Trophoblast cell (in vitro differentiated cells and primary cell): ENCODE data around the gene TRIM8.

Experiments used
- DNase-seq, 2 donors: peaks; one replicate each; pipeline ENCODE4 v3.0.0-alpha.2; 2016
- H2AFZ ChIP-seq: 2 replicates; pipeline ENCODE4 v1.6.1; 2013; ENCODE audit warnings: low read length, moderate library complexity, mild to moderate bottlenecking; ENCODE audit not compliant: insufficient read depth, poor library complexity
- H2AK5ac ChIP-seq: 2 replicates; pipeline ENCODE4 v1.6.1; 2013; ENCODE audit warnings: mild to moderate bottlenecking, low read length
- H2BK120ac ChIP-seq: 2 replicates; pipeline ENCODE4 v1.6.1; 2013; ENCODE audit warnings: low read length, mild to moderate bottlenecking, moderate library complexity; ENCODE audit not compliant: insufficient read depth, poor library complexity
- H2BK12ac ChIP-seq: 2 replicates; pipeline ENCODE4 v1.6.1; 2013; ENCODE audit warnings: mild to moderate bottlenecking, low read length, moderate library complexity
- H2BK5ac ChIP-seq: 2 replicates; pipeline ENCODE4 v1.6.1; 2013; ENCODE audit warnings: low read length, low read depth, moderate library complexity, mild to moderate bottlenecking; ENCODE audit not compliant: poor library complexity
- H3K14ac ChIP-seq: 2 replicates; pipeline ENCODE4 v1.6.1; 2013; ENCODE audit warnings: mild to moderate bottlenecking, low read length
- H3K18ac ChIP-seq: 2 replicates; pipeline ENCODE4 v1.6.1; 2013; ENCODE audit warnings: mild to moderate bottlenecking, low read length
- H3K23ac ChIP-seq: 2 replicates; pipeline ENCODE4 v1.6.1; 2013; ENCODE audit warnings: low read length
- H3K27ac ChIP-seq: 2 replicates; pipeline ENCODE4 v1.5.1; 2013; ENCODE audit warnings: low read depth, mild to moderate bottlenecking, inconsistent platforms, low read length, moderate library complexity
- H3K27me3 ChIP-seq: 2 replicates; pipeline ENCODE4 v1.6.1; 2013; ENCODE audit warnings: inconsistent platforms, mild to moderate bottlenecking, low read length, moderate library complexity; ENCODE audit not compliant: insufficient read depth
- H3K36me3 ChIP-seq, 2 experiments: 1 replicate in 1 of 2; 2 replicates in 1 of 2; pipeline ENCODE4 v1.6.1; 2013; ENCODE audit warnings: low read length in 2 of 2, mild to moderate bottlenecking in 2 of 2, moderate library complexity in 1 of 2; ENCODE audit not compliant: insufficient read depth in 2 of 2, control insufficient read depth in 1 of 2
- H3K4ac ChIP-seq: 2 replicates; pipeline ENCODE4 v1.6.1; 2013; ENCODE audit warnings: low read depth, mild to moderate bottlenecking, low read length, moderate library complexity
- H3K4me1 ChIP-seq, 2 experiments: 1 replicate in 1 of 2; 2 replicates in 1 of 2; pipeline ENCODE4 v1.6.1; 2013; ENCODE audit warnings: low read length in 2 of 2, mild to moderate bottlenecking in 2 of 2, moderate library complexity in 1 of 2; ENCODE audit not compliant: insufficient read depth in 2 of 2, control insufficient read depth in 1 of 2
- H3K4me2 ChIP-seq: 2 replicates; pipeline ENCODE4 v1.6.1; 2013; ENCODE audit warnings: inconsistent platforms, mild to moderate bottlenecking, low read length, moderate library complexity
- H3K4me3 ChIP-seq: 2 replicates; pipeline ENCODE4 v1.5.1; 2013; ENCODE audit warnings: mild to moderate bottlenecking, low read depth, low read length, inconsistent platforms
- H3K79me1 ChIP-seq: one replicate; pipeline ENCODE4 v1.6.1; 2013; ENCODE audit warnings: low read length
- H3K79me2 ChIP-seq: 2 replicates; pipeline ENCODE4 v1.6.1; 2013; ENCODE audit warnings: low read length, mild to moderate bottlenecking; ENCODE audit not compliant: control insufficient read depth, insufficient read depth, poor library complexity
- H3K9ac ChIP-seq: 2 replicates; pipeline ENCODE4 v1.6.1; 2013; ENCODE audit warnings: mild to moderate bottlenecking, low read length
- H3K9me3 ChIP-seq: 2 replicates; pipeline ENCODE4 v1.6.1; 2013; ENCODE audit warnings: low read depth, mild to moderate bottlenecking, control low read depth, inconsistent platforms, low read length; ENCODE audit not compliant: insufficient read depth
- H4K12ac ChIP-seq: 2 replicates; pipeline ENCODE4 v1.6.1; 2013; ENCODE audit warnings: low read depth, mild to moderate bottlenecking, low read length, moderate library complexity
- H4K8ac ChIP-seq: 2 replicates; pipeline ENCODE4 v1.6.1; 2013; ENCODE audit warnings: low read depth, mild to moderate bottlenecking, low read length, moderate library complexity
- H4K91ac ChIP-seq: one replicate; pipeline ENCODE4 v1.6.1; 2013; ENCODE audit warnings: low read depth, mild to moderate bottlenecking, low read length, moderate library complexity
- WGBS: extraction: QIAGEN DNeasy Blood & Tissue Kit; methylation state at CpG from one replicate; pipeline ENCODE4 v1.1.7; 2013; ENCODE audit warnings: missing lambda C conversion rate; ENCODE audit not compliant: insufficient read length, insufficient coverage; ENCODE audit errors: extremely low coverage; 5-methylcytosine and 5-hydroxymethylcytosine counted together

TRIM8 gene

GRCh38 chr10:102601639-102602038, 42.6 kb upstream of the TRIM8 start:
- Histone ChIP-seq H3K27ac (no peak overlapping the region), H3K79me1 (peaks cover 9% of the 10 kb centered on the region), H2BK5ac (no peak overlapping the region), H3K23ac (no peak overlapping the region), H2BK12ac (no peak overlapping the region), H3K14ac (no peak overlapping the region), H4K91ac (no peak overlapping the region), H3K36me3 (peaks cover 46% of the 10 kb centered on the region in 2 experiments), H2AFZ (no peak overlapping the region), H3K18ac (no peak overlapping the region), H3K4ac (no peak overlapping the region), H4K12ac (no peak overlapping the region), H2AK5ac (no peak overlapping the region), H3K9me3 (no peaks in the 10 kb centered on the region), H3K9ac (no peak overlapping the region), H2BK120ac (no peak overlapping the region), H4K8ac (no peak overlapping the region), H3K4me1 (peaks cover 20 to 29% of the 10 kb centered on the region in 2 experiments), H3K79me2 (no peaks in the 10 kb centered on the region), H3K4me2 (no peak overlapping the region), H3K4me3 (no peak overlapping the region), H3K27me3 (no peaks in the 10 kb centered on the region)
- no peak for DNase-seq
- no CpG with 5 or more reads among the region's 9 CpGs for WGBS

- no peak overlapping the region for H3K27ac ChIP-seq
- H3K4ac ChIP-seq: no peak overlapping the region
- no peak overlapping the region for H3K4me2 ChIP-seq
- H3K36me3 ChIP-seq: peaks cover 39 to 42% of the 10 kb centered on the region in 2 experiments
- H4K12ac ChIP-seq: no peak overlapping the region
- peaks cover 20 to 29% of the 10 kb centered on the region in 2 experiments for H3K4me1 ChIP-seq
- no peak overlapping the region for H2AFZ ChIP-seq
- no peak overlapping the region for H3K9ac ChIP-seq
- no peaks in the 10 kb centered on the region for H3K27me3 ChIP-seq
- no peak overlapping the region for H4K91ac ChIP-seq
- peaks cover 9% of the 10 kb centered on the region for H3K79me1 ChIP-seq
- H2BK5ac ChIP-seq: no peak overlapping the region
- H2BK120ac ChIP-seq: no peak overlapping the region
- H3K18ac ChIP-seq: no peak overlapping the region
- no peak overlapping the region for H2AK5ac ChIP-seq
- H3K79me2 ChIP-seq: no peaks in the 10 kb centered on the region
- H4K8ac ChIP-seq: no peak overlapping the region
- H3K4me3 ChIP-seq: no peak overlapping the region
- no CpG with 5 or more reads among the region's 4 CpGs for WGBS
- H3K9me3 ChIP-seq: no peaks in the 10 kb centered on the region
- H2BK12ac ChIP-seq: no peak overlapping the region
- DNase-seq: no peak
- no peak overlapping the region for H3K14ac ChIP-seq
- no peak overlapping the region for H3K23ac ChIP-seq
These were observed 41.8 kb upstream of the TRIM8 start for GRCh38 chr10:102602272-102603045.

DNA sequence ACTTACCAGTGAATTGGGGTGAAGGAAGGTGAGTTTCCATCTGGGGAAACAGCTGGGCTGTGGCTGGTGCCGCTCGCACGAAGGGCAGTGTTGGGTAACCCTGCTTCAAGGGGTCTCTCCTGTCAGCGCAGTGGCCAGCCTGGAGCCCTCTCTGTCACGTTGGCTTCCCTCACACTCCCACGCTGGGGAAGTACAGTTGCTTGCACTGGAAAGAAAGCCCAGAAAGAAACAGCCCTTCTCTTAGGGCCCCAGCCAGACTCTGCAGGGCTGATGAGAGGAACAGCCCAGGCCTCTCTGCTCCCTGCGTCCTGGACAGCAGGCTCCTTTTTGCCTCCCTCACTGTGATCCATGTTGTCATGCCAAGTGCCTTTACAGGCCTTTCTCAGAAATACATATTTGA, 40.3 kb upstream of the TRIM8 start:
- no peak overlapping the region for H2AK5ac ChIP-seq
- no peak overlapping the region for H3K23ac ChIP-seq
- peak overlapping the region; percentile 55 for H3K14ac ChIP-seq
- no peaks in the 10 kb centered on the region for H3K27me3 ChIP-seq
- H2BK12ac ChIP-seq: peak overlapping the region; percentile 66
- peaks cover 30 to 35% of the 10 kb centered on the region in 2 experiments for H3K36me3 ChIP-seq
- peak overlapping the region; percentile 50 for H3K27ac ChIP-seq
- no peak for DNase-seq
- WGBS: no CpG with 5 or more reads among the region's 7 CpGs
- peak overlapping the region; percentile 22 for H3K18ac ChIP-seq
- H3K9me3 ChIP-seq: no peaks in the 10 kb centered on the region
- no peak overlapping the region for H2AFZ ChIP-seq
- peaks cover 20 to 29% of the 10 kb centered on the region in 2 experiments for H3K4me1 ChIP-seq
- no peaks in the 10 kb centered on the region for H3K79me2 ChIP-seq
- H4K91ac ChIP-seq: peak overlapping the region; percentile 60
- H4K12ac ChIP-seq: no peak overlapping the region
- H3K4ac ChIP-seq: no peak overlapping the region
- H3K4me2 ChIP-seq: peak overlapping the region; percentile 14
- peak overlapping the region; percentile 26 for H2BK5ac ChIP-seq
- H3K4me3 ChIP-seq: no peak overlapping the region
- H3K79me1 ChIP-seq: peaks cover 9% of the 10 kb centered on the region
- H4K8ac ChIP-seq: no peak overlapping the region
- no peak overlapping the region for H3K9ac ChIP-seq
- peak overlapping the region; percentile 61 for H2BK120ac ChIP-seq

- Histone ChIP-seq H3K4me3 (no peak overlapping the region), H3K23ac (no peak overlapping the region), H2BK120ac (no peak overlapping the region), H3K79me1 (peaks cover 5% of the 10 kb centered on the region), H3K27me3 (no peaks in the 10 kb centered on the region), H2BK12ac (no peak overlapping the region), H2BK5ac (no peak overlapping the region), H3K4me2 (peak overlapping the region; percentile 14), H4K12ac (no peak overlapping the region), H3K79me2 (no peaks in the 10 kb centered on the region), H3K14ac (no peak overlapping the region), H3K27ac (peak overlapping the region; percentile 68), H4K91ac (peak overlapping the region; percentile 52), H3K9ac (no peak overlapping the region), H2AFZ (no peak overlapping the region), H3K4ac (no peak overlapping the region), H2AK5ac (no peak overlapping the region), H3K36me3 (peaks cover 25 to 30% of the 10 kb centered on the region in 2 experiments), H3K18ac (no peak overlapping the region), H3K4me1 (peaks cover 15 to 24% of the 10 kb centered on the region in 2 experiments), H4K8ac (no peak overlapping the region), H3K9me3 (no peaks in the 10 kb centered on the region)
- WGBS: no CpG with 5 or more reads among the region's 6 CpGs
- peak in 1 of 2 donors; percentile 9 for DNase-seq
These were observed 39.8 kb upstream of the TRIM8 start for GRCh38 chr10:102604439-102604841.
